ENCODE data around the gene ANGPTL8. TPM values are rescaled to one million over a fixed set of nuclear protein-coding genes. Genes with fewer than 3 reads are reported as not detected.

The ANGPTL8 gene
- polyA plus RNA-seq, 2 of the 4 experiments (the other 2 are of a cell fraction): 0.12 TPM; not detected in 1

- no peak for TF ChIP-seq REST (IDR thresholded peaks at IDR 0.05)
- TF ChIP-seq FOSB (CRISPR knock-in tag; IDR thresholded peaks at IDR 0.05): no peak
- TF ChIP-seq POLR2A (IDR thresholded peaks at IDR 0.05; ENCODE audit: low read length): no peak
- no peak for TF ChIP-seq HOXB13 (CRISPR knock-in tag; IDR thresholded peaks at IDR 0.05; ENCODE audit: low read depth)
- TF ChIP-seq RCOR1 (IDR thresholded peaks at IDR 0.05; ENCODE audit: low read depth, low read length): no peak
- TF ChIP-seq CHD4 (IDR thresholded peaks at IDR 0.05; ENCODE audit: borderline replicate concordance): no peak
- TF ChIP-seq EHF (CRISPR knock-in tag; IDR thresholded peaks at IDR 0.05): no peak
Measured at GRCh38 chr19:11200931-11201330, 38.5 kb upstream of the ANGPTL8 start (continued).

GRCh38 chr19:11201791-11202190 lies 37.6 kb upstream of the ANGPTL8 start:
- FAIRE-seq (no peak), DNase-seq (ENCODE audit: low read depth in 1 of 2, low spot score in 1 of 2) (no peak), ATAC-seq (no peak)
- WGBS (ENCODE audit: missing lambda C conversion rate): 93% methylated on average over 14 of the region's 24 CpGs
- H3K27ac ChIP-seq: peak overlapping the region in 1 of 2 experiments; percentile 98; a peak in 4 of 6 replicates
- TF ChIP-seq POLR2A (IDR thresholded peaks at IDR 0.05; ENCODE audit: low read length) (no peak), CBX2 (IDR thresholded peaks at IDR 0.05; ENCODE audit: borderline replicate concordance, low read depth) (no peak), SREBF2 (IDR thresholded peaks at IDR 0.05) (no peak), GATA3 (IDR thresholded peaks at IDR 0.05; ENCODE audit: borderline replicate concordance) (no peak), HOXA7 (CRISPR knock-in tag; IDR thresholded peaks at IDR 0.05) (no peak), FOSB (CRISPR knock-in tag; IDR thresholded peaks at IDR 0.05) (no peak)
- ChIA-PET POLR2A (no interaction called here), CTCF (interaction anchor here (6.4 kb wide), 1 partner anchor 64 kb away, joined by 40 read pairs; no protein-coding TSS in a partner anchor)
- H3K4me2 ChIP-seq: no peak overlapping the region
- H3K9me3 ChIP-seq: no peaks in the 10 kb centered on the region
- H3K4me1 ChIP-seq: peaks cover 42% of the 10 kb centered on the region
- no peak overlapping the region for H3K4me3 ChIP-seq

- POLR2A ChIA-PET: interaction anchor here (1.8 kb wide), 1 partner anchor 64 kb away, joined by 18 read pairs; no protein-coding TSS in a partner anchor
- 91% methylated on average over 12 of the region's 20 CpGs for WGBS (ENCODE audit: missing lambda C conversion rate)
- CTCF ChIA-PET: interaction anchor here (1.6 to 6.4 kb wide), 5 partner anchors 50 to 76 kb away, joined by 5 to 57 read pairs (median 31); no protein-coding TSS in a partner anchor
- DNase-seq (ENCODE audit: low read depth in 1 of 2, low spot score in 1 of 2): no peak
- FAIRE-seq: no peak
- TF ChIP-seq MAX (IDR thresholded peaks at IDR 0.05) (no peak), EP300 (IDR thresholded peaks at IDR 0.05) (no peak), SREBF2 (IDR thresholded peaks at IDR 0.05) (no peak), PBX3 (IDR thresholded peaks at IDR 0.05) (no peak), PHF8 (IDR thresholded peaks at IDR 0.05; ENCODE audit: borderline replicate concordance, low read depth) (no peak), MAFK (IDR thresholded peaks at IDR 0.05; ENCODE audit: partially characterized antibody) (no peak), ELK1 (IDR thresholded peaks at IDR 0.05; ENCODE audit: low read depth, low read length) (no peak), JUN (IDR thresholded peaks at IDR 0.05) (no peak), KDM1A (IDR thresholded peaks at IDR 0.05; ENCODE audit: low read depth) (no peak), MYC (IDR thresholded peaks at IDR 0.05; ENCODE audit: borderline replicate concordance, low read length) (no peak), NPAS2 (CRISPR knock-in tag; IDR thresholded peaks at IDR 0.05; ENCODE audit: borderline replicate concordance) (no peak), NR3C1 (IDR thresholded peaks at IDR 0.05) (no peak), HDAC2 (IDR thresholded peaks at IDR 0.05) (no peak), ESRRA (IDR thresholded peaks at IDR 0.05; ENCODE audit: borderline replicate concordance, low read length) (no peak), EHF (CRISPR knock-in tag; IDR thresholded peaks at IDR 0.05) (no peak), MAZ (IDR thresholded peaks at IDR 0.05; ENCODE audit: borderline replicate concordance, low read depth, low read length) (no peak), TP53 (CRISPR knock-in tag; IDR thresholded peaks at IDR 0.05) (no peak), CBX8 (IDR thresholded peaks at IDR 0.05) (no peak), BCL3 (IDR thresholded peaks at IDR 0.05) (no peak), FOSB (CRISPR knock-in tag; IDR thresholded peaks at IDR 0.05) (no peak)
- peak overlapping the region; percentile 60 for H3K4me2 ChIP-seq
- H3K9me3 ChIP-seq: no peaks in the 10 kb centered on the region
- ATAC-seq: no peak
- peaks cover 42% of the 10 kb centered on the region for H3K4me1 ChIP-seq
- H3K27ac ChIP-seq: peak overlapping the region; percentile 93 to 98
- no peak overlapping the region for H3K4me3 ChIP-seq
Measured at GRCh38 chr19:11202488-11203193, 36.8 kb upstream of the ANGPTL8 start.

Data from A549 (cell line).